ENCODE measurements around the gene XPR1. TPM values are rescaled to one million over a fixed set of nuclear protein-coding genes. Genes with fewer than 3 reads are reported as not detected.

XPR1 gene
- total and polyA plus RNA-seq, 2 donors (not counting 1 experiment from before 2014, with no cell fraction given): 2.8 to 22.3 TPM

- no peaks in the 10 kb centered on the region for H4K20me1 ChIP-seq (ENCODE audit: control insufficient read depth, insufficient read depth, low read length, poor library complexity, severe bottlenecking)
- intact Hi-C loops (cut with micrococcal nuclease): no loop called here
- H3K9me3 ChIP-seq (ENCODE audit: control extremely low read depth in 1 of 3, control insufficient read depth in 2 of 3, insufficient read depth in 1 of 3, low read length in 2 of 3): no peaks in the 10 kb centered on the region
- H3K36me3 ChIP-seq (replicated peaks in 1 of 2; ENCODE audit: control extremely low read depth in 1 of 2, control insufficient read depth in 1 of 2, extremely low read depth in 1 of 2, insufficient read depth in 2 of 2, low read length in 1 of 2): no peaks in the 10 kb centered on the region
- ChIA-PET POLR2A (no interaction called here), CTCF (interaction anchor here (1.1 kb wide), 1 partner anchor 235 kb away, joined by 3 read pairs; no protein-coding TSS in a partner anchor)
- Mint-ChIP-seq H3K4me1 (peaks cover 15% of the 10 kb centered on the region), H3K4me3 (no peak overlapping the region), H3K27me3 (peaks cover 26% of the 10 kb centered on the region), H3K9me3 (ENCODE audit: insufficient read depth) (no peaks in the 10 kb centered on the region), H3K27ac (no peak overlapping the region)
- ATAC-seq (ENCODE audit: low read depth) (no peak), DNase-seq (no peak)
- H3K4me2 ChIP-seq (replicated peaks; ENCODE audit: low read depth, low read length, poor library complexity, severe bottlenecking): no peak overlapping the region
- no peak overlapping the region for H3K9ac ChIP-seq (ENCODE audit: low read length)
- no peak for TF ChIP-seq CTCF (IDR thresholded peaks at IDR 0.05)
- no peak for TF ChIP-seq EZH2 (IDR thresholded peaks at IDR 0.05; ENCODE audit: borderline replicate concordance, insufficient read depth, low read depth, low read length, poor library complexity, severe bottlenecking)
- H3K79me2 ChIP-seq (ENCODE audit: control insufficient read depth, insufficient read depth, low read length): no peaks in the 10 kb centered on the region
- H3K27ac ChIP-seq (ENCODE audit: low read length in 2 of 2): no peak overlapping the region
- H2AFZ ChIP-seq (ENCODE audit: insufficient read depth, low read depth, low read length, poor library complexity, severe bottlenecking): no peak overlapping the region
- peaks cover 0 to 6% (median 2%) of the 10 kb centered on the region in 4 experiments for H3K27me3 ChIP-seq (replicated peaks in 1 of 4; ENCODE audit: control extremely low read depth in 1 of 4, control insufficient read depth in 3 of 4, insufficient read depth in 4 of 4, low read length in 3 of 4)
- peaks cover 9 to 13% of the 10 kb centered on the region in 2 donors for H3K4me1 ChIP-seq (ENCODE audit: control insufficient read depth in 2 of 2, insufficient read depth in 2 of 2, low read length in 2 of 2)
- H3K4me3 ChIP-seq (ENCODE audit: control extremely low read depth in 1 of 5, extremely low read depth in 1 of 5, insufficient read depth in 1 of 5, low read depth in 2 of 5, low read length in 4 of 5): no peak overlapping the region
- WGBS (ENCODE audit: insufficient coverage): 89% methylated on average over 1 of the region's 1 CpG
Observed at GRCh38 chr1:180627411-180627810, 4.4 kb upstream of the XPR1 start.

- Histone ChIP-seq H3K4me2 (replicated peaks; ENCODE audit: low read depth, low read length, poor library complexity, severe bottlenecking) (no peak overlapping the region), H4K20me1 (ENCODE audit: control insufficient read depth, insufficient read depth, low read length, poor library complexity, severe bottlenecking) (no peaks in the 10 kb centered on the region), H3K27me3 (replicated peaks in 1 of 4; ENCODE audit: control extremely low read depth in 1 of 4, control insufficient read depth in 3 of 4, insufficient read depth in 4 of 4, low read length in 3 of 4) (peaks cover 0 to 6% (median 2%) of the 10 kb centered on the region in 4 experiments), H3K4me1 (ENCODE audit: control insufficient read depth in 2 of 2, insufficient read depth in 2 of 2, low read length in 2 of 2) (peaks cover 16 to 21% of the 10 kb centered on the region in 2 donors), H3K27ac (ENCODE audit: low read length in 2 of 2) (no peak overlapping the region), H3K36me3 (replicated peaks in 1 of 2; ENCODE audit: control extremely low read depth in 1 of 2, control insufficient read depth in 1 of 2, extremely low read depth in 1 of 2, insufficient read depth in 2 of 2, low read length in 1 of 2) (no peaks in the 10 kb centered on the region), H3K79me2 (ENCODE audit: control insufficient read depth, insufficient read depth, low read length) (peaks cover 3% of the 10 kb centered on the region), H3K9me3 (ENCODE audit: control extremely low read depth in 1 of 3, control insufficient read depth in 2 of 3, insufficient read depth in 1 of 3, low read length in 2 of 3) (no peaks in the 10 kb centered on the region), H2AFZ (ENCODE audit: insufficient read depth, low read depth, low read length, poor library complexity, severe bottlenecking) (no peak overlapping the region), H3K9ac (ENCODE audit: low read length) (no peak overlapping the region), H3K4me3 (ENCODE audit: control extremely low read depth in 1 of 5, extremely low read depth in 1 of 5, insufficient read depth in 1 of 5, low read depth in 2 of 5, low read length in 4 of 5) (no peak overlapping the region)
- Mint-ChIP-seq H3K4me1 (peaks cover 15% of the 10 kb centered on the region), H3K4me3 (no peak overlapping the region), H3K27me3 (peaks cover 26% of the 10 kb centered on the region), H3K9me3 (ENCODE audit: insufficient read depth) (no peaks in the 10 kb centered on the region), H3K27ac (no peak overlapping the region)
- 86% methylated on average over 1 of the region's 1 CpG for WGBS (ENCODE audit: insufficient coverage)
- intact Hi-C loops (cut with micrococcal nuclease): no loop called here
- CTCF ChIA-PET: interaction anchor here (1.1 kb wide), 1 partner anchor 234 kb away, joined by 3 read pairs; no protein-coding TSS in a partner anchor
- no peak for ATAC-seq (ENCODE audit: low read depth)
- TF ChIP-seq CTCF (IDR thresholded peaks at IDR 0.05) (no peak), EZH2 (IDR thresholded peaks at IDR 0.05; ENCODE audit: borderline replicate concordance, insufficient read depth, low read depth, low read length, poor library complexity, severe bottlenecking) (no peak)
- POLR2A ChIA-PET: no interaction called here
- DNase-seq: no peak
Observed at GRCh38 chr1:180628646-180629045, 3.2 kb upstream of the XPR1 start.

All from B cell (primary cell).